ENCODE measurements around the gene DEF6. TPM values are rescaled to one million over a fixed set of nuclear protein-coding genes. Genes with fewer than 3 reads are reported as not detected.
A peak's percentile ranks its signal among the peaks of the same experiment; 100 is the strongest.

Gene DEF6
- total RNA-seq, 4 donors from 2014 or later = 28.0 to 99.9 (median 35.5) TPM

DNA sequence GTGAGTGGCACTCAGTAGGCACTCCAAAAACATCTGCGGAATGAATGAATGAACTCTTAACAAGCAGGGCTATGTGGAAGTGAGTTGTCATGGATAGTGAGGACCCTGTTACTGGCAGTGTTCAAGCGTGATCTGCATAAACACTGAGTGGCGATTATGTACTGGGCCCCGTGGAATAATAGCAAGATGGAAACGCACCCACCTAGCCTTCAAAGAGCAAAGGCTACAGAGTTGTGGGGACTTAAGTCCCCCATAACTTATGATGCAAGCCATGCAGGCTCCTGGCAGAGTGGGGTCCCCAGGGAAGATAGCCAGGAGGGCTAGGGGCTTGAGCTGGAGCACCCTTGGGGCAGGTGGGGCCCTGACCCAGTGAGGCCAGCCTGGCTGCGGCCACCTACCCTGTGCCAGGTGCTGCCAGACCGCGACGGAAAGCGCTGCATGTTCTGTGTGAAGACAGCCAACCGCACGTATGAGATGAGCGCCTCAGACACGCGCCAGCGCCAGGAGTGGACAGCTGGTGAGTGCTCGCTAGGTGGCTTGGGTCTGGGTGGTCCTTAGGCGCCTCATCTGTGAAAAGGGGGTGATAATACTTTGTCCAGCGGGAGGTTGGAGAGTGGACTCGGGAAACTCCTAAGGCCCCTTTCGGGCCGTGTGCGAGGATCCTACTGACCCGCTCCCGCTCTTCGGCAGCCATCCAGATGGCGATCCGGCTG lies 20.0 kb downstream of the DEF6 start:
- no peak overlapping the region for H3K27ac ChIP-seq
- no peak for DNase-seq (ENCODE audit: low spot score in 2 of 2)
- H3K36me3 ChIP-seq = peaks cover 26% of the 10 kb centered on the region
- no peaks in the 10 kb centered on the region for H3K27me3 ChIP-seq
- no peaks in the 10 kb centered on the region for H3K9me3 ChIP-seq
- TF ChIP-seq, protein P1, sequence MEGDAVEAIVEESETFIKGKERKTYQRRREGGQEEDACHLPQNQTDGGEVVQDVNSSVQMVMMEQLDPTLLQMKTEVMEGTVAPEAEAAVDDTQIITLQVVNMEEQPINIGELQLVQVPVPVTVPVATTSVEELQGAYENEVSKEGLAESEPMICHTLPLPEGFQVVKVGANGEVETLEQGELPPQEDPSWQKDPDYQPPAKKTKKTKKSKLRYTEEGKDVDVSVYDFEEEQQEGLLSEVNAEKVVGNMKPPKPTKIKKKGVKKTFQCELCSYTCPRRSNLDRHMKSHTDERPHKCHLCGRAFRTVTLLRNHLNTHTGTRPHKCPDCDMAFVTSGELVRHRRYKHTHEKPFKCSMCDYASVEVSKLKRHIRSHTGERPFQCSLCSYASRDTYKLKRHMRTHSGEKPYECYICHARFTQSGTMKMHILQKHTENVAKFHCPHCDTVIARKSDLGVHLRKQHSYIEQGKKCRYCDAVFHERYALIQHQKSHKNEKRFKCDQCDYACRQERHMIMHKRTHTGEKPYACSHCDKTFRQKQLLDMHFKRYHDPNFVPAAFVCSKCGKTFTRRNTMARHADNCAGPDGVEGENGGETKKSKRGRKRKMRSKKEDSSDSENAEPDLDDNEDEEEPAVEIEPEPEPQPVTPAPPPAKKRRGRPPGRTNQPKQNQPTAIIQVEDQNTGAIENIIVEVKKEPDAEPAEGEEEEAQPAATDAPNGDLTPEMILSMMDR (IDR thresholded peaks at IDR 0.05) = no peak
- TF ChIP-seq POLR2A (IDR thresholded peaks at IDR 0.05) (no peak), EP300 (IDR thresholded peaks at IDR 0.05) (no peak), POLR2AphosphoS5 (IDR thresholded peaks at IDR 0.05) (no peak)
- WGBS = 56% methylated on average over 10 of the region's 28 CpGs
- H3K4me3 ChIP-seq = peak overlapping the region; percentile 54
- peaks cover 17% of the 10 kb centered on the region for H3K4me1 ChIP-seq

DNA sequence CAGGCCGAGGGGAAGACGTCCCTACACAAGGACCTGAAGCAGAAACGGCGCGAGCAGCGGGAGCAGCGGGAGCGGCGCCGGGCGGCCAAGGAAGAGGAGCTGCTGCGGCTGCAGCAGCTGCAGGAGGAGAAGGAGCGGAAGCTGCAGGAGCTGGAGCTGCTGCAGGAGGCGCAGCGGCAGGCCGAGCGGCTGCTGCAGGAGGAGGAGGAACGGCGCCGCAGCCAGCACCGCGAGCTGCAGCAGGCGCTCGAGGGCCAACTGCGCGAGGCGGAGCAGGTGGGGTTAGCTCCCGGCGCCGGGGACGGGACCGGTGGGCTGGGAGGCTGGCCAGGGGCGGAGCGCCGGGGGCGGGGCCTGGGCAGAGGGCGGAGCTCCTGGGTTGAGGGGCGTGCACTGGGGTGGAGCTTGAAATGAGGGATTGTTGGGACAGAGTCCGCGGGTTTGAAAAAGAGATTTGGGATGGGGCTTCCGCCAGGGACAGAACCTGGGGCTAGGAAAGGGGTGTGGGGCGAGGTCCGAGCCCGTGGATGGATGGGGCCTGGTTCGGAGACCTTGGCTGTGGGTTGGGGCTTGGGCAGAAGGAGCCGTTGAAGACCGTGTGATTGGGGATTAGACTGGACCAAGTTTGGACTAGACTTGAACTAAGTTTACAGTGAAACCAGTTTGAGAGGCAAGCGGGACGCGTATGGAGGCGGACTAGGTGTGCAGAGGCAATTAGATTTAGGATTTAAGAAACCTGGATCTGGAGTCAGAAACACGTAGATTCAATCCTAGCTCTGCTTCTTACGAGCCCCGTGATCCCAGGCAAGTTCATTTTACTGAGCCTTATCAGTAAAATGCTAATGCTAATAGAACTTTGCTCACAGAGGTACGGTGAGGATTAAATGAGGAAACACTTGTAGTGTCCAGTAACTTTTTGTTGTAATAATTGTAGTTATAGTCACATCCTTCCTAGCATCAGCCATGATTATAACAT lies 20.9 kb downstream of the DEF6 start:
- TF ChIP-seq, protein P1 (IDR thresholded peaks at IDR 0.05) = no peak
- TF ChIP-seq POLR2A (IDR thresholded peaks at IDR 0.05) (no peak), POLR2AphosphoS5 (IDR thresholded peaks at IDR 0.05) (no peak), EP300 (IDR thresholded peaks at IDR 0.05) (no peak)
- no peaks in the 10 kb centered on the region for H3K9me3 ChIP-seq
- peaks cover 17% of the 10 kb centered on the region for H3K4me1 ChIP-seq
- 25% methylated on average over 41 of the region's 55 CpGs for WGBS
- H3K36me3 ChIP-seq = peaks cover 24% of the 10 kb centered on the region
- H3K27ac ChIP-seq = no peak overlapping the region
- no peaks in the 10 kb centered on the region for H3K27me3 ChIP-seq
- peak in 1 of 2 donors; percentile 80 for DNase-seq (ENCODE audit: low spot score in 2 of 2)
- peak overlapping the region; percentile 54 for H3K4me3 ChIP-seq

DNA sequence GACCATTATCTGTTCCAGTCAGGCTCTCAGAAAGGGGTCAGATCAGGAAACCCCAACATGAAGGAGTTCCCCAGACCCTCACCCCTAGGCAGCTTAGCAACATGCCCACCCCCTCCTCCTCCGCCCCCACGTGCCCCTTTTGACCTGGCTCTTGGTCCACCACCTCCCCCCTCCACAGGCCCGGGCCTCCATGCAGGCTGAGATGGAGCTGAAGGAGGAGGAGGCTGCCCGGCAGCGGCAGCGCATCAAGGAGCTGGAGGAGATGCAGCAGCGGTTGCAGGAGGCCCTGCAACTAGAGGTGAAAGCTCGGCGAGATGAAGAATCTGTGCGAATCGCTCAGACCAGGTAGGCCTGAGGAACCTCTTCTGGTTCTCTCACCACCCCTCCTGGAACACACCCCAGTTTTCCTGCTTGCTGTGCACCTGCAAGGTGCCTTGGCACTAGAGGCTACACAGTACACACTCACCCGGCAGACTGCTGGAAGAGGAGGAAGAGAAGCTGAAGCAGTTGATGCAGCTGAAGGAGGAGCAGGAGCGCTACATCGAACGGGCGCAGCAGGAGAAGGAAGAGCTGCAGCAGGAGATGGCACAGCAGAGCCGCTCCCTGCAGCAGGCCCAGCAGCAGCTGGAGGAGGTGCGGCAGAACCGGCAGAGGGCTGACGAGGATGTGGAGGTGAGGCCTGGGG lies 21.9 kb downstream of the DEF6 start:
- Histone ChIP-seq H3K27ac (no peak overlapping the region), H3K27me3 (no peaks in the 10 kb centered on the region), H3K4me1 (peaks cover 17% of the 10 kb centered on the region), H3K36me3 (peaks cover 26% of the 10 kb centered on the region), H3K4me3 (no peak overlapping the region), H3K9me3 (no peaks in the 10 kb centered on the region)
- 86% methylated on average over 19 of the region's 20 CpGs for WGBS
- no peak for DNase-seq (ENCODE audit: low spot score in 2 of 2)
- TF ChIP-seq EP300 (IDR thresholded peaks at IDR 0.05) = no peak
- TF ChIP-seq, protein P1 (IDR thresholded peaks at IDR 0.05) = no peak
- no peak for TF ChIP-seq POLR2A (IDR thresholded peaks at IDR 0.05)
- no peak for TF ChIP-seq POLR2AphosphoS5 (IDR thresholded peaks at IDR 0.05)

DNA sequence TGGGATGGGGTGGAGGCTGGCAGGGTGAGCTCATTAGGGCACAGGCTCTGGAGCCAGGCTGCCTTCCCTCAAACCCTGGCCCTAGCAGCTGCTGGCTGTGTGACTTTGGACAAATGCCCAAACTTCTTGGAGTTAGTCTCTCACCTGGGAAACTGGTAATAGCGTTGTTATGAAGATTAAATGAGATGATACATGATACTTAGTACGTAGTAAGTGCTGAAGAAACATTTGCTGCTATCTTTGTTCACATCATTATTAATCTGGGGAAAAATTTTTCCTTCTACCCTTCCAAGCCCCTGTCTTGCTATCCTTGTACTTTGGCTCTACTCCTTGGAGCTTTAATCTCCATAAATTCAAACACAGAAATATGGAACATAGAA lies 22.4 kb downstream of the DEF6 start:
- H3K4me3 ChIP-seq = no peak overlapping the region
- peaks cover 17% of the 10 kb centered on the region for H3K4me1 ChIP-seq
- H3K27me3 ChIP-seq = no peaks in the 10 kb centered on the region
- H3K9me3 ChIP-seq = no peaks in the 10 kb centered on the region
- peaks cover 31% of the 10 kb centered on the region for H3K36me3 ChIP-seq
- 79% methylated on average over 2 of the region's 2 CpGs for WGBS
- H3K27ac ChIP-seq = no peak overlapping the region
- TF ChIP-seq, protein P1 (IDR thresholded peaks at IDR 0.05) = no peak
- no peak for TF ChIP-seq POLR2AphosphoS5 (IDR thresholded peaks at IDR 0.05)
- TF ChIP-seq EP300 (IDR thresholded peaks at IDR 0.05) = no peak
- TF ChIP-seq POLR2A (IDR thresholded peaks at IDR 0.05) = no peak
- no peak for DNase-seq (ENCODE audit: low spot score in 2 of 2)
